GM12875 (cell line): ENCODE data around the gene ATP2B2.

ENCODE experiments used
- H3K4me3 ChIP-seq: one replicate; pipeline ENCODE4 v1.5.1; 2011; ENCODE audit warnings: low read depth, low read length, control low read depth
- CTCF ChIP-seq: IDR thresholded peaks from 2 replicates; pipeline ENCODE4 v1.5.1; 2011; ENCODE audit warnings: low read depth, mild to moderate bottlenecking, control low read depth, inconsistent platforms, low read length, moderate library complexity, borderline replicate concordance; ENCODE audit not compliant: insufficient read depth

ATP2B2 gene

GRCh38 chr3:10381336-10381735 lies 124.0 kb downstream of the ATP2B2 start:
- TF ChIP-seq CTCF: no peak

GRCh38 chr3:10380906-10381305 lies 124.5 kb downstream of the ATP2B2 start:
- no peak overlapping the region for H3K4me3 ChIP-seq
- no peak for TF ChIP-seq CTCF

More at GRCh38 chr3:10381336-10381735, 124.0 kb downstream of the ATP2B2 start:
- no peak overlapping the region for H3K4me3 ChIP-seq

- no peak for TF ChIP-seq CTCF
- no peak overlapping the region for H3K4me3 ChIP-seq
Measured at GRCh38 chr3:10379961-10380360, 125.4 kb downstream of the ATP2B2 start.

- no peak for TF ChIP-seq CTCF
- no peak overlapping the region for H3K4me3 ChIP-seq
Measured at GRCh38 chr3:10379161-10379560, 126.2 kb downstream of the ATP2B2 start.

GRCh38 chr3:10378742-10379141 lies 126.6 kb downstream of the ATP2B2 start:
- no peak for TF ChIP-seq CTCF

GRCh38 chr3:10378246-10378645 lies 127.1 kb downstream of the ATP2B2 start:
- no peak overlapping the region for H3K4me3 ChIP-seq
- TF ChIP-seq CTCF: no peak

More at GRCh38 chr3:10378742-10379141, 126.6 kb downstream of the ATP2B2 start:
- H3K4me3 ChIP-seq: no peak overlapping the region

- no peak for TF ChIP-seq CTCF
- H3K4me3 ChIP-seq: no peak overlapping the region
Measured at GRCh38 chr3:10377148-10377725, 128.1 kb downstream of the ATP2B2 start.
